Stimulated activated CD4-positive, alpha-beta T cell treated with anti-CD3 and anti-CD28 coated beads, Interleukin-4, amount 100 ng/mL, for 4 hours (primary cell): ENCODE measurements around the gene PLCG2.

Experiments
- DNase-seq, 2 experiments: peaks; one replicate each; pipeline ENCODE4 v3.0.0-alpha.2; 2020

PLCG2 gene

DNA sequence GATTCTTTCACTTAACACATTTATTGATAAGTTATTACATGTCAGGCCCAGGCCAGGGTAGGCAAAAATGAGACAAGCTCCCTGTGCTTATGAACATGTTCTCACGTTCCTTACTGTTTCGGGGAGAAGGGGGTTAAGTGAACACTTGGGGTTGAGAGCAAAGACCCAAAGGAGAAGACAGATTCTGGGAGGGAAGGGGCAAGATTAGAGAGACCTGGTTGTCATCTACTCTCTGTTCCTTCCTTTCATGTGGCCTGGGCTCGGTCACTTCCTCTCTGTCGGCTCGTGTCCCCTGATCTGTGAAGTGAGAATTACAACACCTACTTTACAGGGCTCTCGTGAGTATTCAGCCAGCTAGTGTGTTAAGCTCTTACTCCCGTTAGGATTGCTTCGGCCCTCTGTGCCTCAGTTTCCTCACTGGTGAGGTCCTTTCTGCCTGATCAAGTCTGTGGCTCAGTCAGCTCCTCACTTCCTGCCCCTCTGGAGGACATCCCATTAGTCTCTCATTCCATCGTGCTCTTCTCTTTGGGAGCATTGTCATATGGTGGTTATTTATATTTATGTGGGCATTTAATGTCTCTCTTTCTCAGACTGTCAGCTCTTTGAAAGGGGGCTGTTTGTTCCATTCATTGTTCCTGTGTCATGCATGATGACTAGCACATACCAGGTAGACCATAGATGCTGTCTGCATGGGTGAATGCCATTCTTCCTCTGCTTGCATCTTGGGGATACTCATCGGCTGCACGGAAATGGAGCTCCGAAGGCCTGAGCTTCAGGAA lies 38.9 kb downstream of the PLCG2 start:
- DNase-seq = no peak

DNA sequence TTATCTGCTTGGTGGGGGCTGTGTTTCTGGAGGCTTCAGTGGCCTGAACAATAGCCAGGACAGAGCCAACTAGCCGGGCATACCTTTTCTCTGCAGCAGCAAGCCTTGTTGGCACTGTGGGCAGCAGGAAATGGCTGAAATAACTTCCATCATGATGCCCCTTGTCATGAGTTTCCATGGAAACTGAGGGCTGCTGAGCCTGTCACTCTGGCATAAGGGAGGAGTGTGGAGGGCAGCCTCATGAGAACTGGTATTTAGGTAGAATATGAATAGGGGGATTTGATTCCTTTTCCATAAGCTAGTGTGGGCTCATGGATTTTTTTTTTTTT lies 39.4 kb downstream of the PLCG2 start:
- DNase-seq = no peak

DNA sequence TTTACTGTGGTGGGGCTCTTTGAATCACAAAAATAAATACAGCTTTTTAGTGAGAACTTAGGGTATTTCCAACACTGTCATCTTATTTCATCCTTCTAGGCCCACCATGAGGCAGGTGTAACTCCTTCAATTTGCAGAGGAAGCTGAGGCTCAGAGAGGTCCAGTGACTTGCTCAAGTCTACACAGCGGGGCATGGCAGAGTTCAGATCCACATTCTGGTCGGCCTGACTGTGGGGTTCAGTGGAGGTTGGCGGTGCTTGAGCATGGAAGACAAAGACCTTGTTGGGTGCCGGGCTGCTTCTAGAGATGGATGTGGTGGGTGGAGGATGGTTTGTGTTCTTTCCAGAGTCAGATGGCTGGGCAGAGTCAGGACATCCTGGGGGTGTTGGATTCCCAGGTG lies 39.8 kb downstream of the PLCG2 start:
- no peak for DNase-seq

DNA sequence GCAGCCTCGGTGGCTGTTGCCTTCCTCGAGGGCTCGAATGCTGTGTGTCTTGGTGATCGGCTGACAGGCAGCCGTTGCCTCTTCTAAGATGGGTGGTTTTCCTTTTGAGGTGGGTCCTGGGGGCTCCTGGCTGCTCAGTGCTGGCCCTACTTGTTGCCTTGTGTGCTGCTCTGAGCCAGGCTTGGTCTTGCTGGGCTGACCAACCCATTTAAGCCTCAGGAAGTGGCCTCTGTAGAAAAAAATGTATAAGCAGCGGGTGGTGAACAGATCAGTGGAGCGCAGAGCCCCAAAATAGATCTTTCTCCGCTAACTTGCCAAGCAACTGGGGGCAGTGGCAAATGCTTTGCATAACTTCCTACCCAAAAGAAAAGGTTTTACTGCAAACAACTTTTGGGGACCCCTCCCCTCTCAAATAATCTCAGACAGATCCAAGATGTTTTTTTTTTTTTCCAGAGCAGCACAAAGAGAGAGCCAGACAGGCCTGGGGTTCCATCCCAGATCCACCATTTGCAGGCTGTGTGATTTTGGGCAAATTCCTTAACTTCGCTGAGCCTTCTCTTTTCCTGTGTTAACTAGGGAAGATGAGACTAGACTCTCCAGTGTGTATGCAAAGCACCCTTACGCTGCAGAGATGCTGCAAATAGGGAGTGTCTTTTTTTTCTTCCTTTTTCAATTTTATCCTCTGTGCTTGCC lies 42.5 kb downstream of the PLCG2 start:
- no peak for DNase-seq

DNA sequence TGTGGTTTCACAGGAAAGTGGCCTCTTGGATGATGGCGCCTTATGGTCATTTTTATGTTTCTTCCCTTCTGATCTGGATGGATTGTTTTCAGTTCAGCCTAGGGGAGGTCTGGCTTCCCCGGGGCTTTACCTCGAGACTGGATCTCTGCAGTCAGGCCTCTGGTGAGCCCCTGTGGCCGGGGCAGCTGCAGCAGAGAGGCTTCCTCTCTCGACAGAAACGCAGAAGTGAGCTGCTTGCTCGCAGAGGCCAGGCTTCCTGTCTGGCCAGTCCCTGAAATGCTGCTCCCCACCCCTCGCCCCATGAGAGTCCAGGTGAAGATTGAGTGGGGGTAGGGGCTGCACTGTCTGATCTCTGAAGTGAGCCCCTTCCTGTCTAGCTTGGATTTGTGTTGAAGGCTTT lies 44.0 kb downstream of the PLCG2 start:
- DNase-seq = no peak

DNA sequence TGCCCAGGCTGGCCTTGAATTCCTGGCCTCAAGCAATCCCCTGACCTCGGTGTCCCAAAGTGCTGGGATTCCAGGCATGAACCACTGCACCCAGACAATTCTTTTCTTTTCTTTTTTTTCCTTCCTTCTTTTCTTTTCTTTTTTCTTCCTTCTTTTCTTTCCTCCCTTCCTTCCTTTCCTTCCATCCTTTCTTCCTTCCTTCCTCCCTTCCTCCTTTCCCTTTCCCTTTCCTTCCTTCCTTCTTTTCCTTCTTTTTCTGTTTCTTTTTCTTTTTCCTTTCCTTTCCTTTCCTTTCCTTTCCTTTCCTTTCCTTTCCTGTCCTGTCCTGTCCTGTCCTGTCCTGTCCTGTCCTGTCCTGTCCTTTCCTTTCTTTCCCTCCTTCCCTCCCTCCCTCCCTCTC lies 44.6 kb downstream of the PLCG2 start:
- DNase-seq = no peak

DNA sequence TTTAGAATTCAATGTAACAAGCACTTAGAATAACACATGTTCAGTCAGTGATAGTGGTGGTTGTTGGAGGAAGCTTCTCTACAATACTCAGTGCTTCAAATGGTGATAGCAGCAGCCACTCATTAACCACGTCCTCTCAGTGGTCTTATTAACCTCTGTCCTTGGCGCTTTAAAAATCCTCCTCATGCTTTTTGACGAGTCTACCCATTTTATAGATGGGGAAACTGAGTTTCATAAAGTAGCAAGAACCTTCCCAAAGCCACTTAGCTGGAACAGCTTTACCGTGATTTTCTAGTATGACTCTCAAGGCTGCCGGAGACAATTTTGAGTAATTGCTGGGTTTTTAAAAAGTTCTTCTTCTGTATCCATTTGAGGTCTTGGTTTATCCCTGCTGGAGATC lies 47.4 kb downstream of the PLCG2 start:
- DNase-seq = no peak

DNA sequence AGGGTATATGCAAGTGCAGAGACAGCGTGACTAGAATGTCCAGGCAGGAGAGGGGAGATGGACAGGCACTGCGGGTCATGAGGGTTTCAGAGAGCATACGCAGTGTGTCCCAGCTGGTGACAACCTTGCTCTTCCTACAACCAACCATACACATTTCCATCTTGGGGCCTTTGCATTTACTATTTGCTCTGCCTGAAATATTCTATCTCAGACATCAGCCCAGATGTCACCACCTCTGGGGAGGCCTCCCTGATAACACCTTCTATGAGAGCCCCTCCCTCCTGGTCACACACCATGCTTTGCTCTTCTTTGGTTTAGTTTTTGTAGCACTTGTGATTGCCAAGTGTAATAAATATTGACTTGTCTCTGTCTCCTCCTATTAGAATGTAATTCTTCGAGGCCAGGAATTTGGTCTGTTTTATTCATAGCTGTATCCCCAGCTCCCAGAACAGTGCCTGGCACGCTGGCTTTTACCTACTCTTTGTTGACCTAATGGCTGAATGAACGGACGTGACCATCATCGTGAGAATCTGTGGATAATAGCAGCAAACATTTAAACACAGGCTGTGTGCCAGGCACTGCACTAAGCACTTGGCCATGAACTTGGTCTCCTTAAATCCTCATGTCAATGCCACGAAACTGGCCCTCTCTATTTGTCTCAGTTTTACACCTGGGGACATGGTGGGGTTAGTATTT lies 51.9 kb downstream of the PLCG2 start:
- no peak for DNase-seq

DNA sequence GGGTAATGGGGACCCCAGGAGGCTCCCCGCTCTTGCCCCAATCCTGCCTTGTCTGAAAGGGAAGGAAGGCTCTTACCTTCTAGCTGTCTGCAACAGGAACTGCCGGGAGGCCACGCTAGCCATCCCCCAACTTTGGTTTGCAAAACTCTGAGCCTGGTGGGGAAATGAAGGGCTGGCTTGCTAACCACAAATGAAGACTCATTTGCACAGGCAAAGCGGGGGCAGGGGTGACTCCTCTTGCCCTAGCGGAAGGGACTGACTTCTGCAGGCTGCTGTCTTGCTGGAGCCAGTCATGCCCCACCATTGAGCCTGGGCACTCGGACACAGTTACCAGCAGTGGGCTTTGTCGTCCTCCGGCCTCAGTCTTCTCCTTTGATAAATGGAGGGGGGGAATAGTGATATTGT lies 52.6 kb downstream of the PLCG2 start:
- peak; percentile 2 to 7 for DNase-seq

DNA sequence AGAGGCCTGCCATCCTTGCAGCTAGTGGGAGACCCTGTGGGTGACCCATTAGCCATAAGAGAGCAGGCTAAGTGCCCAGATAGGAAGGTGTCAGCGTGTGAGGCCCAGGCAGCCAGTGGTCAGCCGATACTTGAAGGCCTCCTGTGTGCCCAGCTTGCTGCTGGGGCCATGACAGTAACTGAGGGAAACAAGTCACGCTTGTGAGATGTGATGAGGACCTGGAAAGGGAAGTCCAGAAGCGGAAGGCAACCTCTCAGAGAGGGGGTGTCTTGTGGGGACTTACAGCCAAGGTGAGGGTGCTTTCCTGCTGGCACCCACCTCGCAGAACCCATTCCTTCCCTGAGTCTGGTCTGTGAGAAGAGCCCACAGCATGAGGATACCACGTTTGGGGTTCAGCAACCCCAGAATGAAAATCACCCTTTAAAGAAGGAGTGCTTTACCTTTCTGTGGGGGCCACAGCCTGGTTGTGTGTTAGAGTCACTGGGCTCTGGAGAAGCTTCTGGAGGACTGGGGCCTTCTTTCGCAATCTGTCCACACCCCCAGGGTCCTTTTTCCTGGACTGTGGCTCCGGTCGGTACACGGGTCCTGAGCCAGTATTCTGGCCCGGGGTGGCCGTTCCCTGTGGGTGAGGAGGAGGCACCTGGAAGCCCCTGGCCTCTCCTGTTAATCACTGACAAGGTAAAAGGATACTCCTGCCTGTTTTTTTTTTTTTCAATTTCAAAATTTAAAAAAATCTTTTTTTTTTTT lies 53.9 kb downstream of the PLCG2 start:
- DNase-seq = no peak

DNA sequence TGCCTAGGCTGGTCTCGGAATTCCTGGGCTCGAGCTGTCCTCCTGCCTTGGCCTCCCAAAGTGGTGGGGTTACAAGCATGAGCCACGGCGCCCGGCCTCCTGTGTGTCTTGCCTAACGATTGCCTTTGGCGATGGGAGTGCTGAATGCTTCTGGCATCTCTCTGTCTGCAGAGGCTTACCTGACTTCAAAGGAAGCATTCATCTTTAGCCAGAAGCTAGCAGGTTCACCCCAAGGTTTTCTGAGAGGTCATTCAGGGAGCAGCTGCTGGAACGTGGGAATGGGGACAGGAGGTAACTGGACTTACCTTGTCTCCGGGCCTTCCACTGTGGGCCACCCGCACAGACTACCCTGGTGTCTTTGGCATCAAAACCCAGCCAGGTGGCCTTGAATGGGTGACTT lies 54.7 kb downstream of the PLCG2 start:
- no peak for DNase-seq

DNA sequence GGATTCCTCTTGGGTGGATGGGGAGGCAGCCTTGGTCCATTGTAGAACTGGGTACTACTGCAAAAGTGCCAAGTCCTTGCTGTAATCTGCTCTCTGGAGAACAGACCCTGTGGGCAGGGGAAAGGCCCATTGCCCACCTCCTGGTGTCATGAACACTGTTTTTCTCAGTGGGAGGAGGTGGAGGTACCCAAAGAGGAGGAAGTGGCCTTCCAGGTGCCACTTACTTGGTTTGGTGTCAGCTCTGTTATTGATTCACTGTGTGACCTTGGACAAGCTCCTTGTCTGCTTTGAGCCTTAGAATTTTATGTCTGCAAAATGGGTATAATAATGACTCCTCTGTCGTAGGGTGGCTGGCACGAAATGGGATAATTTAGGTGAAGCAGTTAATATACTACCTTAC lies 55.8 kb downstream of the PLCG2 start:
- DNase-seq = no peak

DNA sequence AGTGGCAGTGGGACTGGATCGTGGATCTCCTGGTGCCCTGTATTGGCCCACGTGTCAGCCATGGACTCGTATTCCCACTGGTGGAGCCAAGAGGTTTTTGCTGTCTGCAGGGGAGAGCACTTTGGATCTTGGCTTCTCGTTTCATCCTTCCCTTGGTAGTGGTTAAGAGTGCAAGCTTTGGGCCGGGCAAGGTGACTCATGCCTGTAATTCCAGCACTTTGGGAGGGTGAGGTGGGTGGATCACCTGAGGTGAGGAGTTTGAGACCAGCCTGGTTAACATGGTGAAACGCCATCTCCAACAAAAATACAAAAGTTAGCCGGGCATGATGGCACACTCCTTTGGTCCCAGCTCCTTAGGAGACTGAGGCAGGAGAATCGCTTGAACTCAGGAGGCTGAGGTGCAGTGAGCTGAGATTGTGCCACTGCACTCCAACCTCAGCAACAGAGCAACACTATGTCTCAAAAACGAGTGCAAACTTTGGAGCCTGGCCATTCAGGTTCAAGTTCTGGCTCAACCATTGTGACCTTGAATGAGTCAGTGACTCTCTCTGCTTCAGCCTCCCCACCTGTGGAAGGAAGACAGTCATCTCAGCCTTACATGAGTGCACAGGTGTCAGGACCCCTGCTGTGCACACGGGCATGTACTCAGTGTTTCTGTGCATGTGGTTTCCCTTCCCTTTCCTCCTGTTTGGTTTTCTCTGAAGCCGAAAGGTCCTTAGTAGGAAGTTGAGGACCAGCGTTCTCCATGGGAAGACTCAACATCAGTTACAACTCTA lies 57.4 kb downstream of the PLCG2 start:
- no peak for DNase-seq

DNA sequence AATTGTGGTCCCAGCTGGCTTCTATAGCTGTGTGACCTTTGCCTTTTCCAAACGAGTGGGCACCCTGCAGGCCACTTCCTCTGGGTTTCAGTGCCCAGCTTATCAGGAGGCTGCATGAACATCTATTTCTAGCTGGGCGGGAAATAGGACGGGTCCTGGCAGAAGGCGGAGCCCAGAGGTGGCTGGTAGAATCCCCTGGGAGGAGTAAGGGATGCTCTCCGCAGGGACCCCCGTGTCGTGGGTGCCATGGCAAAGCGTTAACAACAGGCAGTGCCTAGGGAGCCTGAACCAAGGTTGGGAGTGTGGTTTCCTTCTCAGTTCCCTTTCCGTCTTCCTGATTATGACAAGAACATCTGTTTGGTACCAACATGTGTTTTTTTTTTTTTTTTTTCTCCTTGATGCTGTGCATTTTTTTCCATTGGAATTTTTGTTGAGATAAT lies 58.2 kb downstream of the PLCG2 start:
- no peak for DNase-seq

DNA sequence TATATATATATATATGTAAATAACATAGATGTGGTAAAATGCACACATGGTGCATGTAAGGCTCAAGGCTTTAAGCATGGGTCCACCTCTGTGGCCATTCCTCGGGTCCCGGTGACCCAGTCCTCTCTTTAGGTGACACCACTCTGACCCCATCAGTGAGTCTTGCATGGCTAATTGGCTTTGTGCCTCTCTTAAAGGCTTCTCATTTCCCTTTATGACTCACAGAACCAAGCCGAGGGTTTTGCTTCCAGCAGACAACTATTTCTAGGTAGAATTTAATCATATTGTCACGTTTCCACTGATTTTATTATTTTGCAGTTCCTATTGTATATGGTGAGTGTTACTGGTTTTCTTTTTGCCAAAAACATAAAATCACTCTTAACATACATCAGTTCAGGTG lies 59.7 kb downstream of the PLCG2 start:
- no peak for DNase-seq

DNA sequence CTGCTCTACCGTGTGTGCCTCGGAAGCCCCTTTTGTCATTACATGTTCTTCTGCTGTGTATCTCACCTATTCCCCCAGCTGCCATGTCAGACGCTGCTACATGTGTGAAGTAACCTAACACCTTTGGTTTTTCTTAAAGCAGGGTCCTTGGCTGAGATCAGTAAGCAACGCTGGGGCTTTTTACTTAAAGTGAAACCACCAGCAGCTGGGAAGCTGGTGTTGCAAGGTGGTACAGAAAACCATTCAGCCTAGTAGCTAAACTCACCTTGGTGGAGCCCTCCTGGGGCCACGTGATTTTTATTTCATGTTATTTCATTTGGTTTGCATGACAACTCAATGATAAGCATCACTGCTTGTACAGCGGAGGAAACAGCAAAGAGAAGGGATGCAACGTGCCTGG lies 62.6 kb downstream of the PLCG2 start:
- no peak for DNase-seq

DNA sequence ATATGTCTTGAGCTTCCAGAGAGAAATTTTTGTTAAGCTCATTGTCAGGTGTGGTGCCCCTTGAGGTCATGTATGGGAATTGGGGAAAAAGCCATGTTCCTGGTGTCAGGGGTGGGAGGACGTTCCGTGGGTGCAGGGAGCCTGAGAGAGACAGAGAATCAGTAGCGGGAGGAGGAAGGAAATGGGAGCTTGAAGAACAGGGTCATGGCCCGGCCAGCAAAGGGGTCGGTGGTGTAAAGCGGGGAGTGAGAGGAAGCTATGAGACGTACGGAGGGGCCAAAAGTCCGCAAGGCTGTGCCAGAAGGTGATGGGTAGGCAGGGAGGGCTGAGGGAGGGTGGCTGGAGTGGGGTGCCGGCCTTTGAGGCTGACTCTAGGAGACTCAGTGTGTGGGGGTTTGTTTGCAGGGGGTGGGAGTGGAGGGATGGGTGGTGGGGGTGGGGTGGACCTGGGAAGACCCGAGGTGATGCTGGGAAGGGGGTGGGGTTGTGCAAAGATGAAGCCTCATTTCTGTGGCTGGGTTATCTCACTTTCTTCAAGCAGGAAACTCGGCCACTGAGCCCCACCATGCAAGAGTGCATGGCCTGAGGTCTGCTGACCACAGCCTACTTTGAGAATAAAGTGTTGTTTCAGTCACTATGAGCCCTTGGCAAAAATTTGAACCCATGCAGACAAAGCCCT lies 63.6 kb downstream of the PLCG2 start:
- no peak for DNase-seq

DNA sequence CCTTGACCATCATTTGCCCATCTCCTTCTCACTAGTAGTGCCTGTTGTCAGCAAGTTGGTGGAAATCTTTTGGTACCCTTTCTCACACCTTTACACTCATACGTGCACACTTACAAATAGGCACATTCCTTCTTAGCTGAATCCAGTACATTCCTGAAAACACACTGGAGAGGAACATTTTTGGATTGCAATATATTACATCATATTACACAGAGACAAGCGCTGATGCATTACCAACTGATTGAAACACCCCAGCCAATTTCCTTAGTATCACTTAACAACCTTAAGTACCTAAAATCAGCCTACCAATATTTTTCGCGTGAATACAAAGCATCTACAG lies 64.1 kb downstream of the PLCG2 start:
- DNase-seq = no peak

DNA sequence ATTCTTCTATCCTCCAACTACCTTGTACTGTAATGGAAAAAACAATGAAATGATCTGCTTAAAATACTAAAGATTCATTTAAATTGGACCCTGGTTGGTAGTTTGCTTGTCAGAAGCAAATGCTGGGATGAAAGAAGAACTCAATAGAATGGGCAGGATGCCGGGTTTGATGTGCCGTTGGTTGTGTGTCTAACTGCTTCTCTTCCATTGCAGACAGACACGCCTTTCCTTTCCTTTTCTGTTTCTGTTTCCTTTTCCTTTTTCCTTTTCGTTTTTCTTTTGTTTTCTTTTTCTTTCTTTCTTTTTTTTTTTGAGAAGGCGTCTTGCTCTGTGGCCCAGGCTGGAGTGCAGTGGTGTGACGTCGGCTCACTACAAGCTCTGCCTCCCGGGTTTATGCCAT lies 64.6 kb downstream of the PLCG2 start:
- no peak for DNase-seq

DNA sequence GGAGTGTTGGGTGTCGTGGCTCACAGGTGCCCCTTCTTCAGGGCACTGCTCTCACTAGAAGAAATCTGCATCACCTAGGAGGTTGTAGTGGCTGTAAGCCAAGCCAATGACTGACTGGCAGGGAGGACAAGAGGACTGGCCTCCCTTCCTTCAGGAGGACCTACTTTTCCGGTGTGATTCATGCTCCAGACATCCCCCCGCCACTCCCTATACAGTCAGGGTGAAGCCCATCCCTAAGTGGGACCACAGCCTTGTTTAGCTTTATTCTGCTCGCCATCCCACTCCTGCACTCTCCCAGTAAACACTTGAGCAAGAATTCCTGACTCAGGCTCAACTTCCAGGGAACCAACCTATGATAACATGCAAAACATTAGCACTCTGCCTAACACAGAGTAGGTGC lies 67.0 kb downstream of the PLCG2 start:
- DNase-seq = no peak

DNA sequence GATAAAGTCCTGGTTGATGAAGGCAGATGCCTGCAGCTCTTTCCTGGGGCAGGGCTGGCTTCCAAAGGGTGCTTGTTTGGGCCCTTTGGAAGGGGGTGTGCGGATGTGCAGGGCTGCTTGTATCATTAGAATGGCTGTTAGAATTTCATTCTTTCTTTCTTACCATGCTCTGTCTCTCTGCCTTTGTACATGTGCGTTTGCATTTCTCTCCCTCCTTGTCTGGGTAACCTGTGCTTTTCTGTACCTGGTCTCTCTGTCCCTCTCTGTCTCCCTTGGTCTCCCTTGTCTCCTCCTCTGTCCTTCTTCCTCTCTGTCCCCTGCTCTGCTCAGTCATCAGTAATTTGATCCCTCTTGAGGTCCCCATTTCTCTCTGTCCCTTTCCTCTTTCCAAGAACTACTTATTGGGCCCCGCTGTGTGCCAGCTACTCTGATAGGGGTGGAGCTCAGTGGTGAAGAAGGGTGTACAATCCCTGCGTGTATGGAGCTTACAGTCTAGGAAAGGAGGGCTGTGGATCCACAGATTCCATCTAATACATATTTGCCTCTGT lies 69.3 kb downstream of the PLCG2 start:
- no peak for DNase-seq
